K562 (cell line): ENCODE results near the gene DENND2A. TPM values are rescaled to one million over a fixed set of nuclear protein-coding genes. Genes with fewer than 3 reads are reported as not detected.
A peak's percentile ranks its signal among the peaks of the same experiment; 100 is the strongest.

Experiments used
- ATAC-seq: fragments of 200-7000 bp; cut with Tn5 transposase; 3 replicates; pipeline ENCODE4 v1.9.1; 2020; ENCODE audit warnings: moderate library complexity
- BruUV-seq: library from RNA; stranded (reverse); fragments of 400-500 nt; replicated peaks from 2 replicates; lab custom pipeline; 2021; lab: Mats Ljungman, UMichigan
- CTCF ChIA-PET: fragments of 300-600 bp; formaldehyde crosslinking; extraction: SDS; loops from one replicate; lab custom pipeline; 2021; ENCODE audit warnings: low intra/inter-chr PET ratio; lab: Yijun Ruan, JAX
- POLR2A ChIA-PET: fragments of 300-600, 350-650 bp; sonication (Branson Sonifier 250); formaldehyde crosslinking; extraction: SDS; loops from one replicate; lab custom pipeline; 2021; ENCODE audit warnings: antibody characterized with exemption, inconsistent platforms; lab: Yijun Ruan, JAX
- DNase-seq, 4 experiments: peaks; one replicate each; pipeline versions ENCODE4 v3.0.0 to v3.0.0-alpha.2; 2011 to 2018; ENCODE audit warnings: low spot score in 3 of 4, mixed read lengths in 3 of 4; ENCODE audit errors: extremely low read depth in 1 of 4
- FAIRE-seq: peaks from 2 replicates; lab custom pipeline; 2011; peaks lifted over from hg19 to GRCh38; lab: Jason Lieb, UNC
- H2AFZ ChIP-seq: 2 replicates; pipeline ENCODE4 v1.6.0; 2011; ENCODE audit warnings: low read depth, low read length, control low read depth, inconsistent platforms
- H3K27ac ChIP-seq: fragments of 200-600 bp; 3 replicates; pipeline ENCODE4 v1.8.0; 2011; ENCODE audit warnings: low read depth, mild to moderate bottlenecking, control low read depth, inconsistent platforms, low read length, moderate library complexity, mixed read lengths; ENCODE audit errors: extremely low read depth
- H3K27me3 ChIP-seq, 2 experiments: fragments of 300-600 bp in 1 of 2; 2 replicates in 1 of 2; 3 replicates in 1 of 2; pipeline versions ENCODE4 v1.6.0 to v1.8.0; 2011; ENCODE audit warnings: inconsistent platforms in 2 of 2, low read length in 2 of 2, mild to moderate bottlenecking in 1 of 2, mixed read lengths in 1 of 2, moderate library complexity in 1 of 2; ENCODE audit not compliant: control insufficient read depth in 2 of 2, insufficient read depth in 2 of 2
- H3K36me3 ChIP-seq: fragments of 300-600 bp; 3 replicates; pipeline ENCODE4 v1.8.0; 2011; ENCODE audit warnings: mild to moderate bottlenecking, low read length, inconsistent platforms; ENCODE audit not compliant: control insufficient read depth, insufficient read depth
- H3K4me1 ChIP-seq, 2 experiments: fragments of 200-600 bp in 1 of 2; replicated peaks in 1 of 2; 2 replicates in 1 of 2; 3 replicates in 1 of 2; pipeline versions ENCODE4 v1.5.1 to v1.8.0; 2011; ENCODE audit warnings: inconsistent platforms in 2 of 2, low read length in 2 of 2, mild to moderate bottlenecking in 1 of 2, mixed read lengths in 1 of 2, moderate library complexity in 1 of 2; ENCODE audit not compliant: control insufficient read depth in 2 of 2, insufficient read depth in 2 of 2
- H3K4me2 ChIP-seq: 2 replicates; pipeline ENCODE4 v1.6.1; 2011; ENCODE audit warnings: low read length, control low read depth, inconsistent platforms, mixed read lengths; ENCODE audit not compliant: insufficient read depth
- H3K4me3 ChIP-seq: fragments of 200-600 bp; sonication (generic), shearing (Covaris generic); 2 replicates; pipeline ENCODE4 v1.5.1; 2016; ENCODE audit warnings: control low read depth, inconsistent platforms
- H3K79me2 ChIP-seq: fragments of 200-600 bp; 3 replicates; pipeline ENCODE4 v1.8.0; 2011; ENCODE audit warnings: low read length, inconsistent platforms; ENCODE audit not compliant: control insufficient read depth, insufficient read depth
- H3K9ac ChIP-seq, 2 experiments: 2 replicates each; pipeline versions ENCODE4 v1.6.0 to v1.6.1; 2011; ENCODE audit warnings: low read depth in 2 of 2, low read length in 2 of 2, control low read depth in 1 of 2, inconsistent platforms in 1 of 2, mild to moderate bottlenecking in 1 of 2, mixed read lengths in 1 of 2; ENCODE audit not compliant: insufficient read depth in 1 of 2
- H3K9me1 ChIP-seq: one replicate; pipeline ENCODE4 v1.6.0; 2011; ENCODE audit warnings: inconsistent platforms, mild to moderate bottlenecking, low read length, moderate library complexity; ENCODE audit not compliant: control insufficient read depth, insufficient read depth
- H3K9me3 ChIP-seq: replicated peaks from 2 replicates; pipeline ENCODE4 v1.5.1; 2011; ENCODE audit warnings: low read depth, low read length, inconsistent platforms; ENCODE audit not compliant: control insufficient read depth, insufficient read depth
- H4K20me1 ChIP-seq: replicated peaks from 2 replicates; pipeline ENCODE4 v1.6.1; 2011; ENCODE audit warnings: low read length, inconsistent platforms, mixed read lengths; ENCODE audit not compliant: control insufficient read depth, insufficient read depth
- BRCA1 ChIP-seq, 2 experiments: fragments of 450-650 bp in 1 of 2; sonication (generic) in 1 of 2; formaldehyde crosslinking in 1 of 2; IDR thresholded peaks; 2 replicates each; pipeline versions ENCODE4 v1.5.0 to v1.6.1; 2017 to 2020; ENCODE audit warnings: mild to moderate bottlenecking in 1 of 2, missing genetic modification reagents in 1 of 2
- CBX2 ChIP-seq: fragments of 200-600 bp; sonication (generic); IDR thresholded peaks from one replicate; pipeline ENCODE4 v1.6.1; 2012; ENCODE audit warnings: mild to moderate bottlenecking, low read length, inconsistent platforms; ENCODE audit not compliant: insufficient read depth, poor library complexity, severe bottlenecking
- FOXM1 ChIP-seq, 2 experiments: fragments of 450-650 bp in 1 of 2; sonication (generic) in 1 of 2; formaldehyde crosslinking in 1 of 2; IDR thresholded peaks; 2 replicates each; pipeline versions ENCODE4 v1.6.1 to v1.9.0; 2017 to 2022; ENCODE audit warnings: low read depth in 2 of 2, mild to moderate bottlenecking in 2 of 2, missing genetic modification reagents in 1 of 2, moderate library complexity in 1 of 2
- SNRNP70 ChIP-seq: fragments of 200-400 bp; formaldehyde crosslinking; optimal IDR thresholded peaks from 2 replicates; pipeline ENCODE3; 2017; ENCODE audit warnings: low read depth, low read length
- WGBS: fragments of 100-300 bp; shearing (Covaris generic); methylation state at CpG from one replicate; pipeline ENCODE4 v1.1.6; 2016; ENCODE audit warnings: low coverage, mixed read lengths; ENCODE audit not compliant: insufficient coverage; ENCODE audit errors: missing lambda C conversion rate; 5-methylcytosine and 5-hydroxymethylcytosine counted together
- in situ Hi-C: fragments of 300-500 bp; cut with MboI; formaldehyde crosslinking; loops from 4 replicates; pipeline ENCODE4 v1.15.0; 2018; ENCODE audit warnings: inconsistent platforms, mixed read lengths
- intact Hi-C: fragments of 100-400 bp; cut with micrococcal nuclease; formaldehyde crosslinking; loops from 2 replicates; pipeline ENCODE4 v1.14.2; 2022
- polyA plus RNA-seq, 8 experiments: library from polyadenylated mRNA; depleted of rRNA in 4 of 8; stranded (reverse) in 5 of 8; unstranded in 3 of 8; fragments of >200 nt; fragmentation: Nextera tagmentation in 2 of 8; fragmentation: Illumina TruSeq in 1 of 8; extraction: Ambion mirVana in 2 of 8; extraction: Trizol in 1 of 8; gene quantifications; 2 replicates each; pipeline versions ENCODE4 v1.2.1 to v1.2.3, GENCODE V29; 2011 to 2014; ENCODE audit warnings: inconsistent platforms in 1 of 8, missing spikeins in 1 of 8
- total RNA-seq, 7 experiments: library from RNA; depleted of rRNA in 6 of 7; stranded (reverse); fragments of >200 nt in 6 of 7; fragmentation: Illumina TruSeq in 2 of 7; extraction: Trizol in 2 of 7; gene quantifications; 2 replicates each; pipeline versions ENCODE4 v1.2.1 to v1.2.3, GENCODE V29; 2011 to 2021; ENCODE audit warnings: low replicate concordance in 1 of 7
- TF ChIP-seq, protein P1 (sequence below), 2 experiments: fragments of 450-650 bp in 1 of 2; sonication (generic) in 1 of 2; formaldehyde crosslinking; conservative IDR thresholded peaks; 2 replicates each; pipeline versions ENCODE4 v1.4.0 to v1.8.1; 2020 to 2022; ENCODE audit warnings: mild to moderate bottlenecking in 1 of 2, missing genetic modification reagents in 1 of 2

The DENND2A gene
- total and polyA plus RNA-seq, 9 of the 15 experiments (the other 6 are each of a cell fraction or from before 2014, with no cell fraction given): not detected

DNA sequence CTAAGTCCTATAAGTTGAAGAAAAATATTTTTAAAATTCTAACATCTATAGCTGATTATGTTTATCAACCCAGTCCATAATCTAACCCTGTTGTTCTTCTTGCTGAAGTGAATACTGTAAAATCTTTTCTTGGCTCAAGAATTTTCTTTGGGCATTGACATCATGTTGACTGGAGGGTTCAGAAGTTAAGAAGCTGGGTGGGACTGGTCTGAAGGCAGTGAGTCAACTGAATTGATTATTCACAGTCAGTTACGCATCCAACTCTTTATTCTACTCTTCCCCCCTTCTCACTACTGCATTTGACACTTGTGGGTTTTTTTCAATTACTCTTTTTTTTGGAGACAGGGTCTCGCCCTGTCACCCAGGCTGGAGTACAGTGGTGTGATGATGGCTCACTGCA lies 31.0 kb downstream of the DENND2A start:
- ChIA-PET CTCF (no interaction called here), POLR2A (no interaction called here)
- no peaks in the 10 kb centered on the region for H3K4me1 ChIP-seq
- no peaks in the 10 kb centered on the region for H3K79me2 ChIP-seq
- H2AFZ ChIP-seq: no peak overlapping the region
- intact Hi-C loops (no loop called here), in situ Hi-C loops (no loop called here)
- TF ChIP-seq, protein P1, sequence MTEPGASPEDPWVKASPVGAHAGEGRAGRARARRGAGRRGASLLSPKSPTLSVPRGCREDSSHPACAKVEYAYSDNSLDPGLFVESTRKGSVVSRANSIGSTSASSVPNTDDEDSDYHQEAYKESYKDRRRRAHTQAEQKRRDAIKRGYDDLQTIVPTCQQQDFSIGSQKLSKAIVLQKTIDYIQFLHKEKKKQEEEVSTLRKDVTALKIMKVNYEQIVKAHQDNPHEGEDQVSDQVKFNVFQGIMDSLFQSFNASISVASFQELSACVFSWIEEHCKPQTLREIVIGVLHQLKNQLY (CRISPR knock-in tag; conservative IDR thresholded peaks at IDR 0.05): no peak
- TF ChIP-seq CBX2: peak; percentile 50
- no peak overlapping the region for H3K27ac ChIP-seq
- FAIRE-seq: no peak
- BruUV-seq: no TSS peak
- no peak for ATAC-seq
- H3K36me3 ChIP-seq: no peaks in the 10 kb centered on the region
- peaks cover 45 to 72% of the 10 kb centered on the region in 2 experiments for H3K27me3 ChIP-seq
- 0 out of 2 replicates have a peak, but pooled peaks cover 6% of the 10 kb centered on the region for H4K20me1 ChIP-seq
- DNase-seq: no peak
- no peak overlapping the region for H3K9ac ChIP-seq
- no peak overlapping the region for H3K4me2 ChIP-seq
- H3K4me3 ChIP-seq: no peak overlapping the region
- 3% methylated on average over 2 of the region's 2 CpGs for WGBS
- no peaks in the 10 kb centered on the region for H3K9me1 ChIP-seq
- no peaks in the 10 kb centered on the region for H3K9me3 ChIP-seq

GRCh38 chr7:140607441-140607989 lies 33.1 kb downstream of the DENND2A start:
- Histone ChIP-seq H4K20me1 (0 out of 2 replicates have a peak, but pooled peaks cover 6% of the 10 kb centered on the region), H2AFZ (no peak overlapping the region), H3K4me2 (no peak overlapping the region), H3K4me3 (no peak overlapping the region), H3K27ac (no peak overlapping the region), H3K9me3 (no peaks in the 10 kb centered on the region), H3K9me1 (no peaks in the 10 kb centered on the region), H3K27me3 (peaks cover 56 to 80% of the 10 kb centered on the region in 2 experiments), H3K79me2 (no peaks in the 10 kb centered on the region), H3K4me1 (no peaks in the 10 kb centered on the region), H3K36me3 (no peaks in the 10 kb centered on the region), H3K9ac (no peak overlapping the region)
- FAIRE-seq: no peak
- 0% methylated on average over 7 of the region's 7 CpGs for WGBS
- no TSS peak for BruUV-seq
- no peak for DNase-seq
- ChIA-PET CTCF (no interaction called here), POLR2A (interaction anchor here (0.6 to 1.7 kb wide), 4 partner anchors 9 to 663 kb away, joined by 3 to 4 read pairs (median 3); no protein-coding TSS in a partner anchor)
- TF ChIP-seq BRCA1 (IDR thresholded peaks at IDR 0.05) (no peak), BRCA1 (CRISPR knock-in tag; IDR thresholded peaks at IDR 0.05) (0 out of 2 replicates have a peak, but pooled peaks have one; percentile 18), SNRNP70 (no peak), FOXM1 (IDR thresholded peaks at IDR 0.05; ENCODE audit: low read depth) (no peak), FOXM1 (CRISPR knock-in tag; IDR thresholded peaks at IDR 0.05; ENCODE audit: low read depth) (0 out of 2 replicates have a peak, but pooled peaks have one; percentile 24)
- intact Hi-C loops (no loop called here), in situ Hi-C loops (no loop called here)
- peak; percentile 47 for ATAC-seq
